Stromal cell of bone marrow (primary cell): ENCODE results near the gene RNF40.

Source experiments
- DNase-seq: peaks from one replicate; pipeline ENCODE4 v3.0.0-alpha.2; 2012; ENCODE audit warnings: low read depth

RNF40 gene

DNA sequence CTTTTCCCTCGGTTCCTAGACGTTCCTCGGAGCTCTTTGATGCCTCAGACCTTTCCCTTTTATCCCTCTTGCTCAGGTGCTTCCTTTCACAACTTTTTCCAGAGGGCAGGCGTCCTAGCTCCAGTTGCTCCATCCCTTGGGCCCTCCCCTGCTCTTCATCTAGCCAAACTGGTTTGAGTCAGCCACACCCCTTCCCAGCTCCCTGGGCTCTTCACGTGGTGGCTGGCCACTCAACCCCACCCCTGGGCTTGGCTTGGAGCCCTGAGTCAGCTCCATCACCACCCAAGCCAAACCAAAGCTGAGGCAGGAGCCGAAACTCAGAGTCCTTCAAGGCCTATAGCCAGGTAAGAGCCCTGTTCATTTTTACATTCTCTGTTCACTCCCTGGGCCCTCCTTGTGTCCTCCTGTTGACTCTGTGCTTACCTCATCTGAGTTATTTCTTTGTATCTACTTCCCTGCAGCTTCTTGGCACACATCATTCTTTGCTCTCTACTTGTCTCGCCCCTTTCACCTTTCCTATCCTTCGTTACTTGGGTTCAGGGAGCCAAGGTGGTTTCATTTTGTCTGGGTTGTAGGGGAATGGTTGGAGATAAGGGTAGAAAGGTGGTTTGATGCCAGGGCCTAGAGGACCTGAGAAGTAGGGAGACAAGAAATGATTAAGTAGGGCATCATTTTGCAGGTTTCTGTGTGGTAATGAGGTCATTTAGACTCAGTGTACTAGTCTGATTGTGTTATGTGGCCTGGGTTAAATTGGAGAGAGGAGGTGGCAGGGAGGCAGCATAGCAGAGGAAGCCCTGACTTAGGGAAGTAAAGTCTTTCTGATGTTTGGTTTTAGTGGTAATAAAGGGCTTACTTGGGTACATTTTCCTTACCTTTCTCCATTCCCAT lies 21.5 kb upstream of the RNF40 start:
- peak; percentile 89 for DNase-seq

DNA sequence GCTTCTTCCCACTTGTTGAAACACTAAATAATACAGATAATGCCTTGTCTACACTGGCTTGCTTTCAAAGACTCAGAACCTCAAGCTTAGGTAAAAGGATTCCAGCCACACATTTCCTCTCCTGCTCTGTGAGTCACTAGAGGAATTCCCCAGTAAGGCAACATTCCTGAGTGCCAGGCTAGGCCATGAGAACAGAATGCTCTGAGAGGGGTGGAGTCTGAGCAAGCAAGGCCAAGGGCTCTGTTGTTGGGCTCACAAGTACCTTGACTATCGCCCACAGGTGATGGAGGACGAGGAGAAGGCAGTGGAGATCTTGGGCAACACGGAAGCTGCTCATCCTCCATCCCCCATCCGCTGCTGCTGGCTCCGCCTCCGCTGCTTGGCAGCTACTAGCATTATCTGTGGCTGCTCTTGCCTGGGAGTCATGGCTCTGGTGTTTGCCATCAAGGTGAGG lies 20.6 kb upstream of the RNF40 start:
- peak; percentile 33 for DNase-seq

- no peak for DNase-seq
These were observed 18.4 kb upstream of the RNF40 start for GRCh38 chr16:30743716-30744115.

DNA sequence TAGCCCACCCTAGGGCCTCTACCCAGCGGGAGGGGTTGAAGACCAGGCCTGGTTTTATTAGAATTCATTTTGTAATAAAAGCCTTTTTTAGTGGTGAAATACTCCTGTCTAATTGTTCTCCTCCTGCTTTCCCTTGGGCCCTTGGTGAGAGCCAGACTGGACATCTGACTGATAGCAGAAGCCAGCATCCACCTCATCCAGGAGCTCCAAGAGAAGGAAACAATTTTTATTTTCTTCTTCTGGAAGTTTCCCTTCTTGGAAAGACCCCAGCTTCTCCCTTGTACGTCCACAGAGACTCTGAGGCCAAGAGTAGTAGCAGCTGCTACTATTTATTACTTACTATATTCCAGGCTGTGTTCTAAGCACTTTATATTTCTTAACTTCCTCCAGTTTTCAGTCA lies 17.9 kb upstream of the RNF40 start:
- DNase-seq: no peak

- DNase-seq: no peak
These were observed 17.0 kb upstream of the RNF40 start for GRCh38 chr16:30745082-30745481.

DNA sequence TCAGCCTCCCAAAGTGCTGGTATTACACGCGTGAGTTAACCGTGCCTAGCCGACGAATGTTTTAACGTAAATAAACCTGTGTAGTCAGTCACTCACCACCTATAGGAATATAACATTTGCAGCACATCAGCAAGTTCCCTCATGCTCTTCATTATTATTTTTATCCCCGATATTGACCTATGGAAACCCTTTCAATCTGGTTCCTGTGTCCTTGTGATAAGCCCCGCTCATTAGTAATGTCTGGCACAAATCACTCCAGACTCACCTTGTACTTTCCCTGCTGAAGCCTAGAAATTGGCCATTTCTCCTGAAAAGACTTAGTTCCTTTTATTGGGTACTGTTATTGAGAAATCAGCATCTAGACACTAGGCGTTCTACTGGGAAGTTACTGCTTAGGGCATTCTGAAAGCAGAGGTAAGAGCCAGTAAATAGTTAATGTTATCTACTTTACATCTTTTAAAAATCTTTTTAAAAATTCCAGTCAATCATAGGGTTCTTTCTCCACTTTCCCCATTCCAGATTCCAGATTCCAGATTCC lies 15.4 kb upstream of the RNF40 start:
- no peak for DNase-seq

- no peak for DNase-seq
These were observed 14.8 kb upstream of the RNF40 start for GRCh38 chr16:30747331-30747730.

GRCh38 chr16:30747799-30748633 lies 14.1 kb upstream of the RNF40 start, which contains the start of gene PHKG2:
Gene PHKG2 (plus strand): TSS chr16:30748425. CDS start chr16:30748821, 396 bp downstream.
- DNase-seq: peak; percentile 99

- DNase-seq: no peak
These were observed 13.3 kb upstream of the RNF40 start for GRCh38 chr16:30748634-30749445.

DNA sequence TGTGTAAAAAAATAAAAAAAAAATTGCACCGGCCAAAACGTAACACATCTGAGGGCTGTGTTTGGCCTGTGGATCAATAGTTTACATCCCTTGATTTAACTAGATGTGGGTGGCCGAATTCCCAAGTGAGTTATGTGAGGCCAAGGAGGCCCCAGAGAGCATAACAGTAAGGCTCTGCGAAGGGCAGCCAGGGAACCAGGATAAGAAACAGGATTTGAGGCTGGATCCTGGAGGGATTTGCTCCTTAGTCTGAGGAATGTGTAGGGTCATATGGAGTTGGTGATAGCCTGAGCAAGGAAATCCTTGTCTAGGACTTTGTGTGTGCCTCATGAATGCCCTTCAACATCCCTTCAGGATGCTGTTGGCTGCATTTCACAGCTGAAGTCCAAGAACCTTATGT lies 11.9 kb upstream of the RNF40 start:
- DNase-seq: no peak

DNA sequence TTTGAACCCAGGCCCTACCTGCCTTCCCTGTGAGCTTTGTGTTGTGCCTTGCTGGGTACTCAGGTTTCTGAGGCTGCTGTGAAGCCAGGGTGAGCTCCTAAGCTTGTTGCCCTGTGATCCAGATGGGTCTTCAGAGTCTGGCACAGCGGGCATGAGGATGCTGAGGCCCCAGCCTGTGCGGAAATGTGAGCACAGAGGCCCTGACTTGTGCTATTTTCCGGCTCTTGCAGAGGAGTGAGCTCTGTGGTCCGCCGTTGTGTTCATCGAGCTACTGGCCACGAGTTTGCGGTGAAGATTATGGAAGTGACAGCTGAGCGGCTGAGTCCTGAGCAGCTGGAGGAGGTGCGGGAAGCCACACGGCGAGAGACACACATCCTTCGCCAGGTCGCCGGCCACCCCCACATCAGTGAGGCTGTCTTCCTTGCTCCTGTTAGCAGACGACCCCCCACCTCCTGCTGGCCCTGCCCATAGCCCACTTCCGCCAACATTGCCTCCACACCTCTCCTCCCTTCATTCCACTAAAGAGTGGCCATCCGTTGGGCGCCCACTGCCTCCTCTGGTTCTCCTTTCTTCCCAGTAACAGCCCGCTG lies 11.2 kb upstream of the RNF40 start:
- DNase-seq: no peak

DNA sequence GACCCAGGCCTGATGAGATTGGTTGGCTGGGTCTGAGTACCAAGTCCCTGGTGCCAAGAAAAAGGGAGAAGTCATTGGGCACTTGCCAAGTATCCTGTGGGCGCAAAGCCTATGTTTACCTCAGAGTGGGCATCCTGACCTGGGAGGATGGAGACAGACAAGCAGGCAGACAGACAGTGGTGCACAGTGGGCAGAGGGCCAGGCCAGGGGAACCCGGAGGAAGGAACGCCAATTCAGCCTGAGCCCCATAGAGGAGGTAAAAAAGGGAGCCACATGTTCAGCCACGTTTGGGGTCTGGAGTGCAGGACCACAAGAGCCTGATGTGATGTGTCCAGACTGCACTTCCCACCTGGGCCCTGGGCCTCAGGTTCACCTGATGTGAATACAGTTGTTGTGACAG lies 8.5 kb upstream of the RNF40 start:
- no peak for DNase-seq

DNA sequence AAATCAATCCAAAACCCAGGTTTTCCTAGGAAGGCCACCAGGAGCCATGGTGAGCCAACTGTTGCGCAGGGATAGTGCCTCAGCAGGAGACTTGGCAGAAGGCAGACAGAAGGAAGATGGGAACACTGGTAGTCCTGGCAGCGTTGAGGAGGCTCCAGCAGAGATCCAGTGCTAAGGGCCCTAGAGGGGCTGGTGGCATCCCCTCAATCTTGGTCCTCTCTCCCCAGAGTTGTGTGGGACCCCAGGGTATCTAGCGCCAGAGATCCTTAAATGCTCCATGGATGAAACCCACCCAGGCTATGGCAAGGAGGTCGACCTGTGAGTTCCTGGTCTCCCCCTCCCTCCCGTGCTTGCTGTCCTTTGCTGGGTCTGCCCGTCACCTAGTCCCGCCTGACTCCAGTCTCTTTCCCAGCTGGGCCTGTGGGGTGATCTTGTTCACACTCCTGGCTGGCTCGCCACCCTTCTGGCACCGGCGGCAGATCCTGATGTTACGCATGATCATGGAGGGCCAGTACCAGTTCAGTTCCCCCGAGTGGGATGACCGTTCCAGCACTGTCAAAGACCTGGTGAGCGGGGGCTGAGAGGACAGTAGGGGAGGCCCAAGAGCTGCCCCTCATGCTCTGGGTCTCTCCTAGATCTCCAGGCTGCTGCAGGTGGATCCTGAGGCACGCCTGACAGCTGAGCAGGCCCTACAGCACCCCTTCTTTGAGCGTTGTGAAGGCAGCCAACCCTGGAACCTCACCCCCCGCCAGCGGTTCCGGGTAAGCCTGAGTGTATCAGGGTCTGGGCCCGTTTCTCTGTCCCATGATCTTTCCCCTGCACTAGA lies 6.0 kb upstream of the RNF40 start:
- DNase-seq: no peak

- no peak for DNase-seq
These were observed 5.4 kb upstream of the RNF40 start for GRCh38 chr16:30756781-30757100.

DNA sequence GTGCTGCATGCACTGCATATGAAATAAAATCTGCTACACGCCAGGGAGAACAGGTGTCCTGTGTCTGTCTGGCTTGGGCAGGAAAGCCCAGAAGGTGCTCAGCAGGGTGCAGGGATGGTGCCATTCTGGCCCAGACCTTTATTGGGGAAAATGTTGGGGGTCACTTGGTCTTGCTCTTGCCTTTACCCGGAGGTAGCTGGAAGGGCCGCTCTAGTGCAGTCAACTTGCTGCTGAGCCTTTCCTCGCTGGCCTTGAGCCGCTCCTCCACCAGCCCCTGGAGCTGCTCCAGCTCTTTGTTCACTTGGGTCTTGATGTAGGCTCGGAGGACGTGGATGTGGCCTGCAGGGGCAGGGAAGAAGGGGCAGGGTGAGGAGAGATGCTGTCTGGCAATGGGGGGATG lies 4.8 kb upstream of the RNF40 start:
- no peak for DNase-seq

DNA sequence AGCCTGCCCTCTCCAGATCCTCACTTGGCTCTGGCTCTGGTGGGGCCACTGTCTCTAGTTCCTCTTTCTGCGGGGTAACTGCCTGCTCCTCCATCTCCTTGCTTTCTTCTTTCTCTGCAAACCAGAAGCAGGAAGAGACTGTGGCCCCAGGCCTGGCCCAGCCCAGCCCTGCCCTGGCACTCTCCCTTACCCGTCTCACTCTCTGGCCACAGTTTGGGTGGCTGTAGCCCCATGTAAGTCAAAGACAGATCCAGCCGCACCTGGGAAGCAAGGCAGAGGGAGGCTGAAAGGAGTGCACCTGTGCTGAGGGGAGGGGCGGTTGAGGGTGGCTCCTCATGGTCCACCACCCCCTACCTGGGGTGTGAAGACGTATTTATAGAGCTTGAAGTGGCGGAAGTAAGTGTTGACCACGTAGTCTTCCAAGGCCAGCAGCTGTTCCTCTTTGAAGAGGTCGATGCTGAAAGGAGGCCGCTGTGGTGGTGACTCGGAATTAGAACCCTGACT lies 3.1 kb upstream of the RNF40 start:
- DNase-seq: no peak

- DNase-seq: no peak
These were observed 2.0 kb upstream of the RNF40 start for GRCh38 chr16:30760001-30760559.

- DNase-seq: no peak
These were observed 1.3 kb upstream of the RNF40 start for GRCh38 chr16:30760577-30761426.

DNA sequence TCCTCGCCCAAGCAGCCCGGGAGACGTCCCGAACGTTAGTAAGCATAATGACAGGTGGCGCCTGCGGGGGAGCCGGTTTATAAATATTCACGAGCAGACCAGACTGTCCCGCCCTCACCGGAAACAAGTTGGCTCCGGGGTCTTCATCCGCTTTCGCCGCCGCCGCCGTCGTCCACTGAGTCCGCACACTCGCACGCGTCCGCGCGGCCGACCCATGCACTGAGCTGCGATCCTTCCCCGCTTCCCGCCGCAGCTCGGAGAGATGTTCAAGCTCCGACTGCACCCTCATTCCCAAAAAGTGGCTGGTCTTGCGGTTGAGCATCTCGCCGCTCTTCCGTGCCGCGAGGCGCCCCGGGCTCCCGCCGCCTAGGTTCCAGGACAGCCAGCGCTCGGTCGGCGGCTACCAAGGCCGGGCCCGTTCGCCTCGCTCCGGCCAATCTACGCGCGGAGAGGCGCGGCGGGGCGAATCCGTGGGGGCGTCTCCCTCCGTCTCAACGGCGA lies 645 bp upstream of the RNF40 start:
- DNase-seq: no peak
